NAMALWA (cell line): ENCODE data around the gene ITGBL1.
"Not testable (repeated sequence)": the region's sequence is repeated elsewhere in the genome, so short reads cannot be mapped to it uniquely, and the experiment has no call there.

Experiments
- DNase-seq: peaks from one replicate; pipeline ENCODE4 v3.0.0-alpha.2; 2015; ENCODE audit warnings: low spot score

The ITGBL1 gene

GRCh38 chr13:101514100-101514499, 61.6 kb downstream of the ITGBL1 start:
- no peak for DNase-seq

GRCh38 chr13:101514695-101515275, 62.3 kb downstream of the ITGBL1 start:
- DNase-seq: peak; percentile 73

- DNase-seq: no peak
Observed at GRCh38 chr13:101515504-101515903, 63.0 kb downstream of the ITGBL1 start.

- DNase-seq: no peak
Observed at GRCh38 chr13:101516262-101516661, 63.8 kb downstream of the ITGBL1 start.

GRCh38 chr13:101520672-101521071, 68.2 kb downstream of the ITGBL1 start:
- DNase-seq: no peak

GRCh38 chr13:101521371-101521770, 68.9 kb downstream of the ITGBL1 start:
- no peak for DNase-seq

- DNase-seq: no peak
Observed at GRCh38 chr13:101522607-101523006, 70.1 kb downstream of the ITGBL1 start.

- no peak for DNase-seq
Observed at GRCh38 chr13:101523154-101524131, 71.0 kb downstream of the ITGBL1 start.

- DNase-seq: no peak
Observed at GRCh38 chr13:101527130-101527529, 74.7 kb downstream of the ITGBL1 start.

- no peak for DNase-seq
Observed at GRCh38 chr13:101529422-101529821, 76.9 kb downstream of the ITGBL1 start.

- DNase-seq: no peak
Observed at GRCh38 chr13:101530293-101530692, 77.8 kb downstream of the ITGBL1 start.

GRCh38 chr13:101535192-101535746, 82.8 kb downstream of the ITGBL1 start:
- DNase-seq: no peak

GRCh38 chr13:101536079-101536478, 83.6 kb downstream of the ITGBL1 start:
- no peak for DNase-seq

GRCh38 chr13:101544544-101544943, 92.1 kb downstream of the ITGBL1 start:
- not testable (repeated sequence) for DNase-seq

- DNase-seq: no peak
Observed at GRCh38 chr13:101544979-101545378, 92.5 kb downstream of the ITGBL1 start.

GRCh38 chr13:101545521-101545920, 93.0 kb downstream of the ITGBL1 start:
- DNase-seq: no peak

- DNase-seq: no peak
Observed at GRCh38 chr13:101552286-101552685, 99.8 kb downstream of the ITGBL1 start.

- no peak for DNase-seq
Observed at GRCh38 chr13:101552786-101553185, 100.3 kb downstream of the ITGBL1 start.

GRCh38 chr13:101554420-101555125, 102.1 kb downstream of the ITGBL1 start:
- no peak for DNase-seq

GRCh38 chr13:101555610-101556009, 103.1 kb downstream of the ITGBL1 start:
- no peak for DNase-seq

GRCh38 chr13:101556676-101557123, 104.2 kb downstream of the ITGBL1 start:
- no peak for DNase-seq

GRCh38 chr13:101565317-101565716, 112.8 kb downstream of the ITGBL1 start:
- no peak for DNase-seq
